ENCODE data around the gene SEPTIN1.
A peak's percentile ranks its signal among the peaks of the same experiment; 100 is the strongest.

The SEPTIN1 gene

DNA sequence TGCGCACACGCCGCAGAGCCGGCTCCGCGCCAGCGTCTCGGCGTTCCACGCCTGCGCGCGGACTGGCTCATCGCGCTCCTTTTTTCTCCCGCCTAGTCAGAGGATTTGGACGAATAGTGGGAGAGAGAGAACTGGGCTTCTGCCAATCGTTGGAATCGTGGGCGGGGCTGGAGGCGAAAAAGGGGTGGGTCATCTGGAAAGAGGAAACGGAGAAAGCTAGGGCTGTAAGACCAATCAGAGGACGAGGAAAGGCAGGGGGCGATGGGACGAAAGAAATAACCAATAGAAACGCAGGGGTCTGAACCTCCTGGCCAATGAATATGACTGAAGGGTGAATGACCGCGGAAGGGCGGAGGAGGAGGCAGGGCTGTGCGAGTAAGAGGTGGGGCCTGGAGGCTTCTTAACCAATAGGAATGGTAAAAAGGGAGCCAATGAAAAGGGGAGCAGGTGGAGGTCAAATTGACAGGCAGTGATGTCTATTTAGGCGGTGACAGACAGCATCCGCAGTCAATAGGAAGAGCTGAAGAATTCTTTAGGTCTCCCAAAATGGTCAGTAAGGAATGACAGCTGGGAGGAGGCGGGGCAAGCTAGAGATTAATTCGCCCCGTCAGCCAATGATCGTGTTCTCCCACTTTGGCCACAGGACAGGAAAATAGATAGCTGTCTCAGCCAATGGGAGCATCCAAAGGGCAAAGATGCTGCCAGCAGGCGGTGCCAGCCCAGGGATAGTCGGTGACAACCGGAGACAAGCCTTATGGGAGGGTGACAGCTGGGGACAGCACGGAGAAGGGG, 11.7 kb downstream of the SEPTIN1 start, which contains the start of gene TBC1D10B:
TBC1D10B (minus strand) TSS at position 39 of the 792 bp plus-strand sequence. CDS start 311 bp downstream, outside the sequence.
- DNase-seq (ENCODE audit: low spot score), result peak; percentile 97
- TF ChIP-seq, protein P1, sequence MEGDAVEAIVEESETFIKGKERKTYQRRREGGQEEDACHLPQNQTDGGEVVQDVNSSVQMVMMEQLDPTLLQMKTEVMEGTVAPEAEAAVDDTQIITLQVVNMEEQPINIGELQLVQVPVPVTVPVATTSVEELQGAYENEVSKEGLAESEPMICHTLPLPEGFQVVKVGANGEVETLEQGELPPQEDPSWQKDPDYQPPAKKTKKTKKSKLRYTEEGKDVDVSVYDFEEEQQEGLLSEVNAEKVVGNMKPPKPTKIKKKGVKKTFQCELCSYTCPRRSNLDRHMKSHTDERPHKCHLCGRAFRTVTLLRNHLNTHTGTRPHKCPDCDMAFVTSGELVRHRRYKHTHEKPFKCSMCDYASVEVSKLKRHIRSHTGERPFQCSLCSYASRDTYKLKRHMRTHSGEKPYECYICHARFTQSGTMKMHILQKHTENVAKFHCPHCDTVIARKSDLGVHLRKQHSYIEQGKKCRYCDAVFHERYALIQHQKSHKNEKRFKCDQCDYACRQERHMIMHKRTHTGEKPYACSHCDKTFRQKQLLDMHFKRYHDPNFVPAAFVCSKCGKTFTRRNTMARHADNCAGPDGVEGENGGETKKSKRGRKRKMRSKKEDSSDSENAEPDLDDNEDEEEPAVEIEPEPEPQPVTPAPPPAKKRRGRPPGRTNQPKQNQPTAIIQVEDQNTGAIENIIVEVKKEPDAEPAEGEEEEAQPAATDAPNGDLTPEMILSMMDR (IDR thresholded peaks at IDR 0.05; ENCODE audit: extremely low read depth, insufficient read depth, missing control alignments), result no peak
- in situ Hi-C loops (cut with MboI; ENCODE audit: low pct_unique_long_range_greater_than_20kb, low sequenced_read_pairs, unreplicated experiment), result no loop called here

- TF ChIP-seq, protein P1 (IDR thresholded peaks at IDR 0.05; ENCODE audit: extremely low read depth, insufficient read depth, missing control alignments), result peak; percentile 32
- in situ Hi-C loops (cut with MboI; ENCODE audit: low pct_unique_long_range_greater_than_20kb, low sequenced_read_pairs, unreplicated experiment), result no loop called here
- no peak for DNase-seq (ENCODE audit: low spot score)
Observed at GRCh38 chr16:30369938-30370455, 12.4 kb downstream of the SEPTIN1 start.

- in situ Hi-C loops (cut with MboI; ENCODE audit: low pct_unique_long_range_greater_than_20kb, low sequenced_read_pairs, unreplicated experiment), result no loop called here
- TF ChIP-seq, protein P1 (IDR thresholded peaks at IDR 0.05; ENCODE audit: extremely low read depth, insufficient read depth, missing control alignments), result no peak
- no peak for DNase-seq (ENCODE audit: low spot score)
Observed at GRCh38 chr16:30369091-30369937, 13.0 kb downstream of the SEPTIN1 start.

DNA sequence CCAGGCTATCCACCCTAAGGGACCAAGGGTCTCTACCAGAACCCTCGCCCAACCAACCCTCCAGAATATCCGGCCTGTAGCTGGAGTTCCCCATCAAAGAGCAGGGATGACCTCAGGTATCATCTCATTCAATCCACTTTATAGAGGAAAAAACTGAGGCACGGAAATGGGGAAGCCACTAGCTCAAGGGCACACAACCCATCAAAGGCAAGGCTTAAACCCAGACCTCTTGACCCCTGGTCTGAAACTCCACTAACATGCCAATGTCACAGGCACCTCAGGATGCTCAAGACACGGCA, 13.6 kb downstream of the SEPTIN1 start:
- in situ Hi-C loops (cut with MboI; ENCODE audit: low pct_unique_long_range_greater_than_20kb, low sequenced_read_pairs, unreplicated experiment), result no loop called here
- TF ChIP-seq, protein P1 (IDR thresholded peaks at IDR 0.05; ENCODE audit: extremely low read depth, insufficient read depth, missing control alignments), result no peak
- no peak for DNase-seq (ENCODE audit: low spot score)

GRCh38 chr16:30368122-30368791, 14.1 kb downstream of the SEPTIN1 start:
- no peak for DNase-seq (ENCODE audit: low spot score)
- TF ChIP-seq, protein P1 (IDR thresholded peaks at IDR 0.05; ENCODE audit: extremely low read depth, insufficient read depth, missing control alignments), result no peak
- in situ Hi-C loops (cut with MboI; ENCODE audit: low pct_unique_long_range_greater_than_20kb, low sequenced_read_pairs, unreplicated experiment), result no loop called here

DNA sequence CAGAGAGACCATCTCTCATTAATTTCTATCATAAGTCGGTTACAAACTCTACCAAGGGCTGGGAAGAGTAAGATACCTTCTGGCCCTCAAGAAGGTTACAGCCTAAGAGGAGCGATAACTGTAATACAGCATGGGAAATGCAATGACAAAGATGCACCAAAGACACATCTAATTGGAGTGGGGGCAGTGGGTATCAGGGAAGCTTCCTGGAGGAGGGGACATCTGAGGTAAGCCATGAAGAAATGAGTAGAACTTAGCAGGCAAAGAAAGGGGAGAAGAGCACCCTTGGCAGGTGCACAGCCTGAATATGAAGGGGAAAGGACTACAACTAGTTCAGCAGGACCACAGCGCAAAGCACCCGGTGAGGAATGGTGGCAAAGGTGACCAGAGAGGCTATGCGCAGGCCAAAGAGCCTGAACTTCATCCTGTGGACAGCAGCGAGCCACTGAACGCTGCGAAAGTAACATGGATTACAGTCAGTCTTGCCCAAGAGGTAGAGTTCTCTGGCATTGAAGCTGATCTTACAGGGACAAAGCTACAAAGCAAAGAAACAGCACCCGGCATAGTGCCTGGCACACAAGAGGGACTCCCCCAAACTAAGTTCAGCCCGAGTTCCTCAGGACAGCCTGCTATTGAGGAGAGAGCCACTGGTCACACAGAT, 14.9 kb downstream of the SEPTIN1 start:
- DNase-seq (ENCODE audit: low spot score), result no peak
- TF ChIP-seq, protein P1 (IDR thresholded peaks at IDR 0.05; ENCODE audit: extremely low read depth, insufficient read depth, missing control alignments), result no peak
- in situ Hi-C loops (cut with MboI; ENCODE audit: low pct_unique_long_range_greater_than_20kb, low sequenced_read_pairs, unreplicated experiment), result no loop called here

Measured in GM13977 (cell line).